ENCODE measurements around the gene NDUFC1.
"Not testable (repeated sequence)": the region's sequence is repeated elsewhere in the genome, so short reads cannot be mapped to it uniquely, and the experiment has no call there.

NDUFC1 gene

DNA sequence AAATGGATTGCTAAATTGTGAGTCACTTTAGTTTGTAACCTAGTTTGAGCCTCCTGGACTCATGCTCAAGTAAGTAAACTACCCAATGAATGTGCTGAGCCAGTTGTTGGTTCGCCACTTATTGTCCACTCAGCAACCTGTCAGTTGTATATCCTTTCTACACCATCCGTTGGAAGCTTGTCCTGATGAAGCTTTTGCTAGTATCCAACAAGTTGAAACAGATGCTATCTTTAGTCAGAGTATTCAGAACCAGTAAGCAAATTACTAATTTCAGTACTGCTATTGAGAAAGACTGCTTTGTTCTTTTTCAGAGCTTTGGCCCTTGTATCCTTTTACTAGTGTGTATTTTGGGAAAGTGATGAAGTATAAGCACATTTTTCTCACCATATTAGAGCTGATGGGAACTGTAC lies 5.3 kb downstream of the NDUFC1 start:
- DNase-seq, result no peak

DNA sequence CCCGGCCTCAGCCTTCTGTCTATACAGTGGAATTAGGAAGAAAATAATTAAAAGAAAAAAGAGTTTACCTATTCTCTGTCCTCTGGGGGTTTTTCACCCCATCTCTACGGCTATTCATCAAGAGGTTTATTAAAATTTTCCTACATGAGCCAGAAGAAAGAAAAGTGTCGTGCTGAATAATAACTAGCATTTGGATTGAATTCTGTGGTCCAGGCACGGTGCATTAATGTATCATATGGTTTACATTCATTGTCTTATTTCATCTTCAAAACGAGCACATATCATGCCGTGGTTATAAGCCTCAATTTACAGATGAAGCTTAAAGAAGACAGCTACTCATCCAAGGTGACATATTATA lies 6.4 kb downstream of the NDUFC1 start:
- DNase-seq, result no peak

DNA sequence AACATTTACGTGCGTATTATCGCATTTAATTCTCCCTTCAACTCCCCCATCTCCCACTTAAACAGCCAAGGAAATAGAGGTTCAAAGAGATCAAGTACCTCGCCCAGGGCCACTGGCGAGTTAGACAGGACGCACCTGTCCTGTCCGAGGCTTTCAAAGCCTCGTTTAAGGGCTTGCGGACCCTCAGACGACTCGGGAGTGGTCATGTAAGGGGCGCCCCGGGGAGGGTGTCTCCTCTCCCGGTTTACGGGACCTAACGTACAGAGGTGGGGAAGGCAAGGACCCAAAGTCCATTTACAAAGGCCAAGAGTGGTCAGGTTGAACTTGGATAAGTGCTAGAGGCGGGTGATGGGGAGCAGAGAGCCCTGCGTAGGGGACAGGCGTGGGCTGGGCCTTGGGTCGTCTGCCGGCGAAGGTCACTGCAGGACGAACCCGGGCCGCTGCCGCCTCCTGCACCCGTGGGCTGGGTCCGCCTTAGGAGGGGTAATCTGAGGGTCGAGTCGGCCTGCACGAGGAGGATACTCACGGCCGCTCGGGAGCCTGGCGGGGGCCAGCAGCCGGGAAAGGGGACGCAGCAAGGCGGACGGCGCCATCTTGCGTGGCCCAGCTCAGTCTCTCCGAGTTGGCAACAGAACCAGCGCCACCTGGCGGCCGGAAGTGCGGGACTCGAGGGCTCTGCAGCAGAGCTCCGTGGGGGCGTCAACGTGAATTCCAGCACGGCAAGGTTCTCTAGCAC lies 6.9 kb downstream of the NDUFC1 start:
- DNase-seq, result peak; percentile 61 to 82

DNA sequence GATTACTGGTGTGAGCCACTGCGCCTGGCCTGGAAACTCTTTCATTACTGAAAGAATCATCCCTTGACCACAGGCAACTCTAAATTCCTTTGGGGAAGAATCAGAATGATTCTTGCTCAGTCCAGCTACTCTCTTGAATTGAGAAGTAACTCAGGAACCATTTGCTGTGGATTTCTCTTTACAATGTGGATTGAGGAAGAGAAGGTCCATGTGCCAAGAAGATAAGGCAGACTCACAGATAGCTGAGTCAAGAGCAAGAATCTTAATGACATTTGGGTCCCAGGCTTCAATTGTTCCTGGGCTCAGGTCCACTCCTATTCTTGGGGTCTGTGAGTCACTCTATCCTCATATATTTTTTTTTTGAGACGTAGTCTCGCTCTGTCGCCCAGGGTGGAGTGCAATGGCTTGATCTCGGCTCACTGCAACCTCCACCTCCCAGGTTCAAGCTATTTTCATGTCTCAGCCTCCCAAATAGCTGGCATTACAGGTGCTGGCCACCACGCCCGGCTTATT lies 16.0 kb downstream of the NDUFC1 start:
- DNase-seq, result no peak

DNA sequence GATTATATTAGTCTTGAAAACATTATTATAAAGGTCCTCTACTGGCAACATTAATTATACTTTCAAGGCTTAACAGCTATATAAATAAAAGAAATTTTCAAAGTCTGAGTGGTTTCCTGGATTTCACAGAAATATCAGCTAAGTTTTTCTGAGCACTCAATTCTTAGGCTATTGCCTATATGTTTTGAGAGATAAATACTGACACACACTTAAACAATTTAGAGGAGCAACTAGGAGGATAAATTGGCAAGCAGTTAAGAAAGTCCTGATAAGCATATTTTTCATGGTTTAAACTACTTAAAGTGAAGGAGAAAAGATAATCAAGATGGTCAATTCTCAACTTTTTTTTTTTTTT lies 19.6 kb downstream of the NDUFC1 start:
- DNase-seq, result no peak

DNA sequence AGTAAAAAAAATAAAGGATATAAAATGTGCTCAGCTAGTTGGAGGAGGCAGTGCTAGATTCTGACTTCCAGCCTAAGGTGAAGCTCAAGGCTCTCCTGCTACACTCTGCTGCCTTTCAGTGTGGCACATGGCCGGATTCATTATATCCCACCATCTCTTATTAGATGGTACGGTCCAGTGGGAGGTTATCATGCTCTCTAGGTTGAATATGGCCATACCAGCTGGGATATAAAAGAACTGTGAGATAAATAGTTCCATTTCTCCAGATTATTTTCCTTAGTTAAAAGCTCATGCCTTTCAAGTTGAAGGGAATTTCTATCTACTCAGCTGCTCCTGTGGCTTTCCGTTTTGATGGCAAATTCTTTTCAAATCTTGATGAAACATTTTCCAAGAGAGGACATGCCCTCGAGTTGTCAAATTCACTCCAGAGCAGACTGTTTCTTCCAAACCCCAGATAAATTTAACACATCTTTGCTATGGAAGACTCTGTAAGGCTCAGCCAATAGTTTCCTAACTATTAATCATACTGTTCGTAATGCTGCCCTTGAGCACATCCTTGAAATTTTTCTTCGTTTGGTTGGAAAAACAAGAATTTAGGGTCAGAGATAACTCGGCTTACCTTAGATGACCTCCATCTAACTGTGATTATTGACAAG lies 20.1 kb downstream of the NDUFC1 start:
- no peak for DNase-seq

DNA sequence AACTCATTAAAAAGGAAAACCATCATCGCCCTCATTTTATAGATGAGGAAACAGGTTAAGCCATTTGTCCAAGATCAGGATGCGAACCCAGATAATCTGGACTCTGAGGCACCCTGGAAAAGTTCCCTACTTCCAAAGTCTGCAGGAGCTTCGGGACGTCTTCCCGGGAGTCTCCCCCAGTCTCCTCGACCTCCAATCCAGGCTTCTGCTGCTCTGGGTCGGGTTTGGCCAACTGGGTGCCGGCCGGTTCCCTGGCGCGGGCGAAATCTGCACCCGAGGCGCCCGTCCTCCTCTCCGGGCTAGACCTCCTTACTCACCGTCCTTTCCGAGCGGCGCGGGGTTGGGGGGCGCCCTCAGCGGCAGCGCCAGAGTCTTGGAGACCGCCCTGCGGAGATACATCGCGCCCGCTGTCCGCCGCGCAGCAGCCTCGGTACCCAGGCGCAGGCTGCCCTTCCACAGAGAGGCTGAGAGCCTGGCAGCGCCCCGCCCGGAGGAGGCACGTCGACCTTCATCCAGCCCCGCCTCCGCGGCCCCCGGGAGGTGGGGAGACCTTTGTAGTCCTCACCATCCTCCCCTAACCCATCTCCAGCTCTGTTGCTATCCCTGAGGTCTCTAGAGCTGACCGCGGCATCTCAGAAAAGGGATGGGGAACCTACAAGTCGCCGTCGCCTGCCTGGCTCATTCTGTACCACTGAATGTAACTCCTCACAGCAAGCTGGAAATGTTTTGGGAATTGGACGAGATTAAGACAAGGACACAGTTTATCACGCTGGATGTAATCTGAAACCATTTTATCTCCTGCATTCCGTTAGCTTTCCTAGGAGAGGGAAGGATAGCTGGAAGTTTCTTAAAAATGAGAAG lies 22.3 kb downstream of the NDUFC1 start, which contains the start of gene MGARP:
TSS of gene MGARP (minus strand) at position 466 of the 861 bp plus-strand sequence. CDS start at position 399, 67 bp downstream.
- no peak for DNase-seq

DNA sequence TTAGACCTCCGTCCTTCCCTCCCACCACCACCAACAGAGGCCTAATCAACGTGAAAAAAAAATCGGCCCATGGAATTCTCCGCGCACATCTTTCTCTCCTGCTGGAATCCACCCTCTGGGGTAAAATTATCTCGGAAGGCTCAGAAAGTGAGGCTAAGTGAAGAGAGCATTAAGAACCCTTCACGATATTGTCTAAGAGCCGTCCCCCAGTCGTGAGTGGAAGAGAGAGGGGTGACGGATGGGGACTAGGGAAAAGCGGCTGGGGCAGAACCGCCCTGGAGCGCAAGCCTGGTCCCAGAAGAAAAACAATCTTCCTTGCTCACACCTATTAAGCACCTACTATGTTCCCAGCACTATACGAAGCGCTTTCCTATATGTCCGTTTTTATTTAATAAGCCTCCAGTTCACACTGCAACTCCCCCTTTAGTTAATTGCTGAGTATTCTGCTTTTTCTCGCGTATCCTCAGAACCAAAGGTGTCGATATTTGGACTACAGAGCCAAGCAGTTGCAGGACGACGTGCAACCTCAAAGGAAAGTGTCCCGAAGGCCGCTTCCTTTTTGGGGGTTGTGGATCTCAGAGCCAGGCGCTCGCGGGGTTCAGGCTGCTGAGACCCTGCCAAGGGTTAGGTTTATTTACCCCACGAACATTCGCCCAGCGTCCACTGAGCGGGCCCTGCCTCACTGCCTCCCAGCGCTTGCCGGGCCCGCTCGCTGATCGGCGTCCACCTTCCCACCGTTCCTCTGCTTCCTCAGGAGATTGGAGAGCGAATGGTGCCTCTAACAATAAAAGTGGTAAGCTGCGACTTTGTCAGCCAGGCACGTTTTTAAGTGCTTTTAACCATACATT lies 23.1 kb downstream of the NDUFC1 start:
- DNase-seq, result no peak

DNA sequence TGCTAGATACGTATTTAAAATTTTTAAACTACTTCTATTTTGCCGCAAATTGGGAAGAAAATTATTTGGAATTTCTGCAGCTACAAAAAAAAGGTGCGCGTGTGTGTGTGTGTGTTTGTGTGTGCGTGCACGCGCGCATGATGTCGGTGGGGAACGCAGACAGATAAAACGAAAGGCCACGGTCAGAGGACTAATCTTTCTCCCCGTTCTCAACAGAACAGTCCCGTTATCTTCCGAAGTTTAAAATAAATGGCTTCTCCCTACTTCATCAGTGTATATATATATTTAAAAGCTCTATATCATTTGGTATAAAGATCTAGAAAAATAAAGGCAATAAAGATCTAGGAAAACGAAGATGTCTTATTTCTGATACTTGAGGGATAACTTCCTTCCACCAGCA lies 23.8 kb downstream of the NDUFC1 start:
- DNase-seq, result no peak

DNA sequence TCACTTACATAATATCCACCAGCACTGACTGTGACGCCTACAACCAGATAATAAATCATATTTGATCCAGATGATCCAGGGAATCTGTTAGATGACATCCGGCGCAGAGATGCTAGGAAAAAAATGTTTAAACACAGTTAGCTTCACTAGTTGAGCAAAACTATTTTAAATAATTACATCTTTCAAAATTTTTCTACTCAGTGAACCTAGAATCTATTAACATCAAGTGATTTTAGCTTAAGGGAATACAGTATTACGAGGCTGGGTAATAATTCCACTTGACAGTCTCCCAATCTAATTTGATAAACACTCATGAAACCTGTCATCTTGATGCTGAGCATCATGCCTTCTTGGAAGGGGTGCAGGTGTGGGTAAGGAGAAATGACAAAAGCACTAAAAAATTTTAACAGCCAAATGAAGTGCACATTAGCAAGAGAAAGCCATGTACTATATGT lies 27.0 kb downstream of the NDUFC1 start:
- DNase-seq, result no peak

DNA sequence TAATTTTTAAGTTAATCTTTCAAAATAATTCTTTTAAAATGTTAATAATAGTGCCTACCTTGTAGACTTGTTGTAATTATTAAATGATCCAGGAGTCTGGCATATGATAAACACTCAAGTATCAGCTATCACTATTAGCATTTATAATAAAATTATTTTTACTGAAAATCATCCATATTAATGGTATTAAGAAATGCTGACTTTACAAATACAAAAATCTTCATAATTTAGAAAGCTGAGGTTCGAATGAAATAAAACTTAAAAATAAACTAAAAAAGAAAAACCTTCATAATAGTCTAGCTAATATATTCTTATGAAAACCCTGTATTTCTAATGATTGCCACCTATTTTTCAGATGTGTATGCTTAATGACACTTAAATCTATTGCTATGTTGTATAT lies 27.5 kb downstream of the NDUFC1 start:
- no peak for DNase-seq

DNA sequence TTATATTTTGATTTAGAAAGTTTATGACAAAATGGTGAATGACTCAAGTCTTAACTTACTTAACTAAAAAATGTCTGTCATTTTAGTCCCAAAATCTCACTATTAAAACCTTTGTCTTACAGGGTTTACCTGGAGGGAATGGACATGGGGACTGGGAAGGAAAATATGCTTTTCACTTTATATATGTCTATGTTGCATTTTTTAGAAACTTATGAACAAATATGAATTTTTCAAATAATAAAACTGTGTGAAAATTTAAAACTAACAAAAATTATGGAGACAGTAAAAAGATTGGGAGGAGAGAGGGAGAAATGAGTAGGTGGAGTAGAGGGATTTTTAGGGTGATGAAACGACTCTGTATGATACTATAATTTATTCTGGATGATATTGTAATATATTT lies 28.4 kb downstream of the NDUFC1 start:
- no peak for DNase-seq

DNA sequence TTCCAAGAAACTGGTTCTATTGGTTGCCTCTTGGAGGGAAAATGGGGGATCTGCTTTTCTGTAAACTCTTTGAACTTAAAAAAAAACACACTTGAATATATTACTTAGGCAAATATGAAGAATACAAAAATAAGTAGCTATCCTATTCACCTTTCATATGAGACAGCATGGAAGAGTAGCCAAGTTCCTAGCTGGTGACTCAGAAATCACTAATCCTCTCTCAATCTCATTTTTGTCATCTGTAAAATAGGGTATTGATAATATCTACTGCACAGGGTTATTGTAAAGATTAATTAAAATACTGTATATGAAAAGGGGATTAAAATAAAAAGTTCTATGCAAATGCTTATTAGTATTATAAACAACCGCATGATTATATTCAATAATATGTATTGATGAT lies 35.0 kb downstream of the NDUFC1 start:
- DNase-seq, result no peak

DNA sequence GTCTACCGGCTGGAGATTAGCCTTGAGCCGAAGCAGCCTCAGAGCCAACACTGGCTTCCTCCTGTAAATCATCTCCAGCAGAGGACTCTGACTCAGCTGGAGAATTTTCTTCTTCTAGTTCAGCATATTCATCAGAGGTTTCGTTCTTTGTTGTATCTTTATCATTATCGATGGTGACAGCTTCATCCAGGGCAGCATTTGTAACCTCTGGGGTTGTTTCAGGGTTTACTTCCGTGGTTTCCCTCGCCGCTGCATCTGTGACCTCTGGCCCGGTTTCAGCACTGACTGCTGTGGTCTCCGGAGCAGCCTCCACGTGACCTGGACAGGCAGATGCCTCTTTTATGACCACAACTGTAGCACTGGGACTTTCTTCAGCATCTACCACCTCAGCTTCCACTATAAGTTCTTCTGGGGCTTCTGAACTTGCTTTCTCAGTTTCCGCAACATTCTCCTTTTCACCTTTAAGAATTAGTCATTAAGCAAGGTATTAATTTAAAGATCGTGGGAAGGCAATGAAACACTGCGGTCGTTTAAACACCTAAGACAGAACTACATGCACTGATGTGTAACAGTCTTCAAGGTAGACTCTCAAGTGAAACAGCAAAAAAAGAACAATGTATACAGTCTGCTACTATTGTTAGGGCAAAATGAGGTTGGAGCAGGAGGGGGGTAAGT lies 35.6 kb downstream of the NDUFC1 start:
- no peak for DNase-seq

DNA sequence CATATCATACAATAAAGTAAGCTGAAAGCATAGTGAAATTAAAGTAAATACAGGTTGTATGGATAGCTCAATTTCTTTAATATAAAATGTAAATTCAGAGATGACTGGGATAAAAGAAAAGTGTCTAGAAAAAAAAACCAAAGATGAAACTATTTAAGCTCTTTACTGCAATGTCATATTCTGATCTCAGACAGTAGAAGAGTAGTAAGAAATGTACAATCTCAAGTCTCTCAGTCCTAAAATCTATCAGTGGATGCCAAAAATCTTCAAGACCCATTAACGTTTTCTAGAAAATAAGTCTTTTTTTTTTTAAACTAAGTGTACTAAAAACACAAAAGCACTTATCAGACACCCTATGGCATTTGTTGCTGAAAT lies 36.1 kb downstream of the NDUFC1 start:
- no peak for DNase-seq

DNA sequence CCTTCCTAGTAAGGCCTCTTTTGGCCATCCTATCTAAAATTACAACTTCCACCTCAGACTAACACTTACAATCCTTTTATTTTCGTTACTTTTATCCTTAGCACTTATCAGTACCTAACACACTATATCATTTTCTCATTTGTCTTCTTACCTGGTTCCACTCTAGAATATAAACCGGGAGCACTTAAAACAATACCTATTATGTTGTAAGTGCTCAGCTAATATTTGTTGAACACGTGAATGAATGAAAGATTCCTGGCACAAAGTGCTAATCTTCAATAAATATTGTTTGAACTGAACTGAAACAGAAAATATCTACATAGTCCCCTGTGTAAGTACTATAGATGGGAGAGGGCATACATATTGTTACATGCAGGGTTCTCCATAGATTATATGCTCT lies 36.6 kb downstream of the NDUFC1 start:
- no peak for DNase-seq

DNA sequence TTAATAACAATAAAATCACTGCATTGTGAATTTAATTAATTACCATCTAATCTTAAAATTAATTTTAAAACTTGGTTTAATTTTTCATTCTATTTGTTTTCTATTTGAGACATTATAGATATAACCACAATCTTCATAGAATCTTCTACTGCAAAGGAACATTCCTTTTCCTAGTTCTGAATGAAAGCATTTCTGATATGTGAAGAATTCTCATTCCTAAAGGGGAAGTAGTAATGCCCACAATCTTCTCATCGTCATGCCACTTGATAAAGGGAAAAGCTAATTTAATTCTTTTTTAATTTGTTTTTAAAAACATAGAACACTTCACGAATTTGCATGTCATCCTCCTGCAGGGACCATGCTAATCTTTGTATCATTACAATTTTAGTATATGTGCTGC lies 45.9 kb downstream of the NDUFC1 start:
- no peak for DNase-seq

DNA sequence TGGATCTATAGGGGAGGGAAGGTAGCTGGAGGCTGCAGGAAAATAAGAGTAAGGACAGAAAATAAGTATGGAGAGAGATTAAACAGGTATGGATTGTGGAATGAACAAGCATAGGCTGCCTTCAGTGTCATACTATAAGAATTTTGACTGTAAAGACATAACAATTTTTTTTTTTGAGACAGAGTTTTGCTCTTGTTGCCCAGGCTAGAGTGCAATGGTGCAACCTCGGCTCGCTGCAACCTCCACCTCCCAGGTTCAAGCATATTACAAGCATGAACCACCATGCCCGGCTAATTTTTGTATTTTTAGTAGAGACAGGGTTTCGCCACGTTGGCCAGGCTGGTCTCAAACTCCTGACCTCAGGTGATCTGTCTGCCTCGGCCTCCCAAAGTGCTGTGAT lies 46.7 kb downstream of the NDUFC1 start:
- DNase-seq, result not testable (repeated sequence)

DNA sequence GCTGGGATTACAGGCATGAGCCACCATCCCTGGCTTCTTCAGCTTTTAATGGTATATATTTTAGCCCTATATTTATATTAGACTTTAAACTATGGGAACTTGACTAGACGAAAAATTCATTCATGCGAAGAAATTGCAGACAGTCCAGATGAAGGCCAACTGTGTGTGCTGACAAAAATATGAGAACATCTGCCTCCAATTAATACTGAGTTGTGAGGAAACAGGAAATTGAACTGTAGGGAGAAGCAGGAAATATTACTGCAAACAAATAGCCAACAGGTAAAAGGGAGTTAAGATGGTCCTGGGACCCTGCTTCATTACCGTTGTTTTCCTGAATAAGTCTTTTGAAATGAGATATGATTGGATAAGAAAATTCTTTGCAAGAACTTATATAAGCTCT lies 48.6 kb downstream of the NDUFC1 start:
- DNase-seq, result no peak

DNA sequence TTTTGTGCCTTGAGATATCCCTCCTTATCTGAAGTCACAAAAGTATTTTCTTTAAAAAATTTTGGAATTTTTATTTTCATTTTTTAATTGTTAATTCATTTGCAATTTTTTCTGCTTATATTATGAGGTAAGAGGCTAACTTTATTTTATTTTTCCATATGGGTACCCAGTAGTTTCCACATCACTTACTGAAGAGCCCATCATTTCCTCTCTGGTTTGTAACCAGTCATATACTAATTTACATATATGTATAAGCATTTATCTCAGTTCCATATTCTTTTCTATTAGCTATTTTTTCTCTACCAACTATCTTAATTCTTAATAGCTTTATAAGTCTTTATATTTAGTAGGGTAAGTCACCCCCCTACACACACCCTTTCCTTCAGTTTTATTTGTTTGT lies 49.2 kb downstream of the NDUFC1 start:
- no peak for DNase-seq

DNA sequence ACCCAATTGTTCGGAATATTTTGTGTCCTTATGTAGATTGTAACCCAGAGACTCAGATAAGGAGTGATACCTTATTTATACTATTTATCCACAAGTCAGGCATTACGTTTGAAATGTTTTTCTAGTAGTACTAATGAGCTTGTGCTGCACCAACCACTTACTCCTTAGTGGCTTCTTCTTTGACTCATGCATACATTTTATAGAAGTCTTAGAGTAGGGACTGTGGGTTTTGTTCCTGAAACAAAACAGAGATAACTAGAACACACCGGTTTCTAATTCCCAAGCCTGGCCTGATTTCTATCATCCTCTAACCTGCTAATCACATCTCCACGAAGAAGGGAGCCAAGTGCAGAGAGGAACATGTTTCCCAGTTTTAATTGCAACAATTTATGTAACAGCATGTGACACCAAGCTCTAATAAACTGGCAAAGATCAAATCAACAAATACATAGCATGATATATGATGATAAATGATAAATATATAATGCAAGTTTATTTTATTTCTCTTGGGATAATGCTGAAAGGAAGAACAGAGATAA lies 54.5 kb downstream of the NDUFC1 start:
- DNase-seq, result no peak

DNA sequence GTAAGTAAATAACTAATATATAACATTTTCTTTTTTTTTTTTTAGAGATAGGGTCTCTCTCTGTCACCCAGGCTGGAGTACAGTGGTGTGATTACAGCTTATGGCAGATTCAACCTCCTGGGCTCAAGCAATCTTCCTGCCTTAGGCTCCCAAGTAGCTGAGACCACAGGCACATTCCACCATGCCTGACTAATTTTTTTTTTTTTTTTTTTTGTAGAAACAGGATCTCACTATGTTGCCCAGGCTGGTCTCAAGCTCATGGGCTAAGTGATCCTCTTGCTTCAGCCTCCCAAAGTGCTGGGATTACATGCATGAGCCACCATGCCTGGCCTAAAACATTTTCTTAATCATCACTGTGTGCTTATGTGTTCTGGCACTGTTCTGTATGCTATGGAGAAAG lies 55.0 kb downstream of the NDUFC1 start:
- no peak for DNase-seq
